Naive thymus-derived CD4-positive, alpha-beta T cell (primary cell): ENCODE data around the gene SYT10. TPM values are rescaled to one million over a fixed set of nuclear protein-coding genes. Genes with fewer than 3 reads are reported as not detected.
A peak's percentile ranks its signal among the peaks of the same experiment; 100 is the strongest.
"Not testable (repeated sequence)": the region's sequence is repeated elsewhere in the genome, so short reads cannot be mapped to it uniquely, and the experiment has no call there.

Experiments used
- ATAC-seq: fragments of 150-1000 bp; cut with Tn5 transposase; 2 replicates; pipeline ENCODE4 v1.10.0; 2021; ENCODE audit warnings: mild to moderate bottlenecking, moderate library complexity
- CTCF ChIA-PET: fragments of 350-600 bp; sonication (Branson Sonifier 250); formaldehyde crosslinking; loops from one replicate; lab custom pipeline; 2021; ENCODE audit warnings: antibody characterized with exemption; lab: Charles Lee
- POLR2A ChIA-PET: fragments of 350-600 bp; sonication (Branson Sonifier 250); formaldehyde crosslinking; loops from one replicate; lab custom pipeline; 2021; ENCODE audit warnings: antibody characterized with exemption, inconsistent platforms; lab: Charles Lee
- DNase-seq, 9 donors: peaks; one replicate each; pipeline versions ENCODE4 v3.0.0 to v3.0.0-alpha.2; 2020 to 2022; ENCODE audit warnings: mixed read lengths in 1 of 9
- H3K27ac ChIP-seq: one replicate; pipeline ENCODE4 v1.7.0; 2013; ENCODE audit warnings: mild to moderate bottlenecking, low read depth, low read length, moderate library complexity
- H3K27me3 ChIP-seq, 2 donors: one replicate each; pipeline ENCODE4 v1.7.0; 2013; ENCODE audit warnings: low read length in 2 of 2, mild to moderate bottlenecking in 2 of 2, moderate library complexity in 2 of 2; ENCODE audit not compliant: control insufficient read depth in 2 of 2, insufficient read depth in 2 of 2
- H3K36me3 ChIP-seq, 3 experiments: 1 replicate in 2 of 3; 2 replicates in 1 of 3; pipeline ENCODE4 v1.7.0; 2013; ENCODE audit warnings: low read length in 3 of 3, mild to moderate bottlenecking in 3 of 3, moderate library complexity in 1 of 3; ENCODE audit not compliant: insufficient read depth in 3 of 3, control insufficient read depth in 2 of 3
- H3K4me1 ChIP-seq, 2 donors: one replicate each; pipeline ENCODE4 v1.7.0; 2013; ENCODE audit warnings: low read length in 2 of 2, mild to moderate bottlenecking in 2 of 2, moderate library complexity in 1 of 2; ENCODE audit not compliant: control insufficient read depth in 2 of 2, insufficient read depth in 2 of 2
- H3K4me3 ChIP-seq: 2 replicates; pipeline ENCODE4 v1.7.0; 2013; ENCODE audit warnings: mild to moderate bottlenecking, low read length
- H3K9me3 ChIP-seq, 3 experiments: 1 replicate in 2 of 3; 2 replicates in 1 of 3; pipeline ENCODE4 v1.7.0; 2013; ENCODE audit warnings: low read length in 3 of 3; ENCODE audit not compliant: control insufficient read depth in 2 of 3
- H3K27ac Mint-ChIP-seq, 9 donors: one replicate each; pipeline ENCODE4 v1.8.0; 2020 to 2022; ENCODE audit warnings: mixed read lengths in 9 of 9, mild to moderate bottlenecking in 8 of 9, moderate library complexity in 5 of 9, inconsistent platforms in 2 of 9
- H3K27me3 Mint-ChIP-seq, 5 donors: one replicate each; pipeline ENCODE4 v1.8.0; 2021 to 2022; ENCODE audit warnings: mixed read lengths in 5 of 5, mild to moderate bottlenecking in 1 of 5
- H3K36me3 Mint-ChIP-seq, 5 donors: one replicate each; pipeline ENCODE4 v1.8.0; 2020 to 2022; ENCODE audit warnings: mixed read lengths in 5 of 5, mild to moderate bottlenecking in 3 of 5, inconsistent platforms in 1 of 5
- H3K4me1 Mint-ChIP-seq, 7 donors: one replicate each; pipeline ENCODE4 v1.8.0; 2020 to 2022; ENCODE audit warnings: mixed read lengths in 7 of 7, mild to moderate bottlenecking in 3 of 7, inconsistent platforms in 1 of 7
- H3K4me3 Mint-ChIP-seq, 10 donors: one replicate each; pipeline ENCODE4 v1.8.0; 2020 to 2022; ENCODE audit warnings: mild to moderate bottlenecking in 10 of 10, mixed read lengths in 10 of 10, moderate library complexity in 6 of 10, inconsistent platforms in 2 of 10
- H3K9me3 Mint-ChIP-seq, 11 donors: one replicate each; pipeline ENCODE4 v1.8.0; 2020 to 2022; ENCODE audit warnings: mixed read lengths in 11 of 11, mild to moderate bottlenecking in 4 of 11, inconsistent platforms in 1 of 11, moderate library complexity in 1 of 11
- intact Hi-C, 2 donors: fragments of 100-400 bp; cut with micrococcal nuclease; formaldehyde crosslinking; loops; one replicate each; pipeline ENCODE4 v1.15.1; 2023
- polyA plus RNA-seq, 2 donors: library from polyadenylated mRNA; unstranded; fragments of 300-500 nt; fragmentation: Illumina TruSeq; gene quantifications; one replicate each; pipeline ENCODE4 v1.2.3, GENCODE V29; 2021
- total RNA-seq, 6 experiments: library from RNA in 5 of 6; stranded (reverse) in 5 of 6; gene quantifications; 1 replicate in 5 of 6; 2 replicates in 1 of 6; pipeline ENCODE4 v1.2.3 and lab custom pipeline; 2021 to 2026

The SYT10 gene
- total and polyA plus RNA-seq, 7 experiments from 2014 or later = not detected

DNA sequence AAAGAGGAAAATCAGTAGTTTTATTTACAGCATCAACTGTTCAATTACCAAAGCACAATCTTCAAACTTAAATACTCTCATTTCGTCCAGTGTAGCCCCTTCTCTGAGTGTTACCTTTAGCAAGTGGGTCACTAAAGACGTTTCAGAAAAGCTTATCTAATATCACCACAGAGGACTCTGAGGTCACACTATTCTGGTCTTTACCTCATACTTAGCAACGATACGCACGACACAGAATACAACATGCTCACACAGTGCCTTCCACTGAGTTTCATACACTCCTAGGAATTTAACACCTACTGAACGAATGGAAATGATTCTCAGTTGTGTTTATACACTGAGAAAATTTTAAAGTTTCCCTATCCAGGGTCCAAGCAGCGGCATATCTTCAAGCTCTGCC lies 2.0 kb downstream of the SYT10 start:
- Histone ChIP-seq H3K4me1 (no peaks in the 10 kb centered on the region), H3K4me3 (no peak overlapping the region), H3K9me3 (no peaks in the 10 kb centered on the region), H3K27me3 (no peaks in the 10 kb centered on the region), H3K36me3 (no peaks in the 10 kb centered on the region), H3K27ac (no peak overlapping the region)
- H3K4me1 Mint-ChIP-seq = peaks cover 0 to 8% (median 4%) of the 10 kb centered on the region in 7 donors
- peaks cover 29 to 40% (median 34%) of the 10 kb centered on the region in 5 donors for H3K27me3 Mint-ChIP-seq
- POLR2A ChIA-PET = no interaction called here
- no peaks in the 10 kb centered on the region for H3K36me3 Mint-ChIP-seq
- peak overlapping the region in 2 of 10 donors; percentile 29 to 52 for H3K4me3 Mint-ChIP-seq
- no peak overlapping the region for H3K27ac Mint-ChIP-seq
- DNase-seq (no peak), ATAC-seq (no peak)
- intact Hi-C loops = no loop called here
- CTCF ChIA-PET = no interaction called here
- peaks cover 0 to 3% (median 0%) of the 10 kb centered on the region in 11 donors for H3K9me3 Mint-ChIP-seq

GRCh38 chr12:33432992-33433391 lies 6.6 kb downstream of the SYT10 start:
- Histone ChIP-seq H3K36me3 (no peaks in the 10 kb centered on the region), H3K4me3 (no peak overlapping the region), H3K9me3 (no peaks in the 10 kb centered on the region), H3K27ac (no peak overlapping the region), H3K4me1 (no peaks in the 10 kb centered on the region), H3K27me3 (no peaks in the 10 kb centered on the region)
- ATAC-seq = no peak
- H3K9me3 Mint-ChIP-seq = no peaks in the 10 kb centered on the region
- intact Hi-C loops = no loop called here
- ChIA-PET CTCF (no interaction called here), POLR2A (no interaction called here)
- no peaks in the 10 kb centered on the region for H3K36me3 Mint-ChIP-seq
- H3K4me3 Mint-ChIP-seq = no peak overlapping the region
- H3K27ac Mint-ChIP-seq = no peak overlapping the region
- H3K4me1 Mint-ChIP-seq = no peaks in the 10 kb centered on the region
- no peak for DNase-seq
- H3K27me3 Mint-ChIP-seq = peaks cover 5 to 13% (median 7%) of the 10 kb centered on the region in 5 donors

- no peaks in the 10 kb centered on the region for H3K9me3 Mint-ChIP-seq
- H3K4me3 Mint-ChIP-seq = no peak overlapping the region
- H3K27ac Mint-ChIP-seq = no peak overlapping the region
- no peaks in the 10 kb centered on the region for H3K4me1 Mint-ChIP-seq
- no peak for DNase-seq
- no peaks in the 10 kb centered on the region for H3K4me1 ChIP-seq
- no peak overlapping the region for H3K4me3 ChIP-seq
- no peak for ATAC-seq
- peaks cover 0 to 4% (median 0%) of the 10 kb centered on the region in 5 donors for H3K27me3 Mint-ChIP-seq
- H3K27ac ChIP-seq = no peak overlapping the region
- ChIA-PET CTCF (no interaction called here), POLR2A (no interaction called here)
- intact Hi-C loops = no loop called here
- no peaks in the 10 kb centered on the region for H3K36me3 Mint-ChIP-seq
- H3K36me3 ChIP-seq = no peaks in the 10 kb centered on the region
- H3K9me3 ChIP-seq = no peaks in the 10 kb centered on the region
- H3K27me3 ChIP-seq = no peaks in the 10 kb centered on the region
These were observed 8.0 kb downstream of the SYT10 start for GRCh38 chr12:33431648-33432047.

GRCh38 chr12:33429468-33429867 lies 10.2 kb downstream of the SYT10 start:
- intact Hi-C loops = no loop called here
- Histone ChIP-seq H3K27me3 (no peaks in the 10 kb centered on the region), H3K27ac (no peak overlapping the region), H3K4me3 (no peak overlapping the region), H3K9me3 (no peaks in the 10 kb centered on the region), H3K4me1 (no peaks in the 10 kb centered on the region), H3K36me3 (no peaks in the 10 kb centered on the region)
- Mint-ChIP-seq H3K27me3 (no peaks in the 10 kb centered on the region), H3K36me3 (no peaks in the 10 kb centered on the region), H3K27ac (no peak overlapping the region), H3K9me3 (no peaks in the 10 kb centered on the region), H3K4me3 (no peak overlapping the region), H3K4me1 (no peaks in the 10 kb centered on the region)
- ChIA-PET CTCF (no interaction called here), POLR2A (no interaction called here)
- no peak for DNase-seq
- ATAC-seq = no peak

DNA sequence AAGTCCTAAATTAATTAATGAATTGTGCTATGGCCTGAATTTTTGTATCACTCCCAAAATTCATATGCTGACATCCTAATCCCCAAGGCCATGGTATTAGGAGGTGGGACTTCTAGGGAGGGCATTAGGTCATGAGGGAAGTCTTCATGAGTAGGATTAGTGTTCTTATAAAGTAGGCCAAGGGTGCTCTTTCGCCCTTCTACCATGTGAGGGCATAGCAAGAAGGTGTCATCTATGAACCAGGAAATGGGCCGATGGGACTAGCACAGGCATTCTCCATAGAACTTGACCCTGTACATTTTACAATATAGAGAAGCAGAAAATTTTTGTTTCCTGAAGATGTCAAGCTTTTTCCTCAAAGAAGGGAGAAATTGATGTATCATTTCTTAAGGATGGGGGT lies 12.5 kb downstream of the SYT10 start:
- no peaks in the 10 kb centered on the region for H3K36me3 Mint-ChIP-seq
- H3K27ac Mint-ChIP-seq = no peak overlapping the region
- no peaks in the 10 kb centered on the region for H3K4me1 Mint-ChIP-seq
- DNase-seq (no peak), ATAC-seq (no peak)
- ChIA-PET POLR2A (no interaction called here), CTCF (no interaction called here)
- Histone ChIP-seq H3K4me3 (no peak overlapping the region), H3K36me3 (no peaks in the 10 kb centered on the region), H3K27me3 (no peaks in the 10 kb centered on the region), H3K27ac (no peak overlapping the region), H3K4me1 (no peaks in the 10 kb centered on the region), H3K9me3 (no peaks in the 10 kb centered on the region)
- intact Hi-C loops = no loop called here
- H3K27me3 Mint-ChIP-seq = no peaks in the 10 kb centered on the region
- H3K4me3 Mint-ChIP-seq = no peak overlapping the region
- H3K9me3 Mint-ChIP-seq = no peaks in the 10 kb centered on the region

DNA sequence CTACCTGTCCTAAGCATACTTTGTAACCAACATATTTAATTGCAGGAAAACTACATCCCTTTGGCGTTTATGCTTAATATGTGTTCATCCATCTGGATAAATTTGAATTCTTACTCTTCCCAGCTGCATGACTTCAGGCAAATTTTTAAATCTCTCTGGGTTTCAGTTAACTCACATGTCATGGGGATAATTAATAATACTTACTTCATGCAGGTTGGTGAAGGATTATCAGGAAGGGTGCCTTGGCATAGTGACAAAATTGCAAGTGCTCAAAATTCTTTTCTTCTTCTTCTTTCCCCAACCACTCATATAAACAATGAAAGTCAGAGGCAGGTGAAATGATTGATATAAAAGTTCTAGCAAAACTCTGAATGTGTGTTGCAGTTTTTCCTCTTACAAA lies 15.9 kb downstream of the SYT10 start:
- ChIA-PET CTCF (no interaction called here), POLR2A (no interaction called here)
- Mint-ChIP-seq H3K9me3 (no peaks in the 10 kb centered on the region), H3K27ac (no peak overlapping the region), H3K36me3 (no peaks in the 10 kb centered on the region), H3K4me1 (no peaks in the 10 kb centered on the region), H3K4me3 (no peak overlapping the region), H3K27me3 (peaks cover 0 to 5% (median 0%) of the 10 kb centered on the region in 5 donors)
- no peaks in the 10 kb centered on the region for H3K4me1 ChIP-seq
- H3K27ac ChIP-seq = no peak overlapping the region
- H3K9me3 ChIP-seq = no peaks in the 10 kb centered on the region
- DNase-seq (no peak), ATAC-seq (no peak)
- intact Hi-C loops = no loop called here
- no peak overlapping the region for H3K4me3 ChIP-seq
- no peaks in the 10 kb centered on the region for H3K27me3 ChIP-seq
- H3K36me3 ChIP-seq = no peaks in the 10 kb centered on the region

GRCh38 chr12:33412410-33412809 lies 27.2 kb downstream of the SYT10 start:
- H3K36me3 Mint-ChIP-seq, H3K27me3 Mint-ChIP-seq, DNase-seq, H3K4me1 ChIP-seq, H3K4me3 Mint-ChIP-seq, CTCF ChIA-PET, ATAC-seq, H3K4me1 Mint-ChIP-seq, H3K27ac Mint-ChIP-seq, intact Hi-C loops, H3K27me3 ChIP-seq, H3K27ac ChIP-seq, POLR2A ChIA-PET, H3K4me3 ChIP-seq, H3K36me3 ChIP-seq, H3K9me3 ChIP-seq: not testable (repeated sequence)
- H3K9me3 Mint-ChIP-seq = peaks cover 0 to 12% (median 2%) of the 10 kb centered on the region in 11 donors
